ENCODE measurements around the gene MKX.

MKX gene

GRCh38 chr10:27745732-27746396 is at the start of gene MKX:
Gene MKX (minus strand): TSS chr10:27745819. CDS start chr10:27743415, 2,404 bp downstream.
- no peak for DNase-seq (ENCODE audit: low read depth in 2 of 2)

GRCh38 chr10:27794157-27794556 is 48.5 kb upstream of the MKX start:
- no peak for DNase-seq (ENCODE audit: low read depth in 2 of 2)

GRCh38 chr10:27792216-27792615 is 46.6 kb upstream of the MKX start:
- no peak for DNase-seq (ENCODE audit: low read depth in 2 of 2)

GRCh38 chr10:27784272-27784671 is 38.7 kb upstream of the MKX start:
- no peak for DNase-seq (ENCODE audit: low read depth in 2 of 2)

- peak; percentile 11 for DNase-seq (ENCODE audit: low read depth in 2 of 2)
These were observed 38.0 kb upstream of the MKX start for GRCh38 chr10:27783660-27784059.

GRCh38 chr10:27779462-27780015 is 33.9 kb upstream of the MKX start:
- DNase-seq (ENCODE audit: low read depth in 2 of 2), result no peak

- no peak for DNase-seq (ENCODE audit: low read depth in 2 of 2)
These were observed 29.2 kb upstream of the MKX start for GRCh38 chr10:27774831-27775230.

GRCh38 chr10:27771231-27771630 is 25.6 kb upstream of the MKX start:
- DNase-seq (ENCODE audit: low read depth in 2 of 2), result no peak

- DNase-seq (ENCODE audit: low read depth in 2 of 2), result no peak
These were observed 24.6 kb upstream of the MKX start for GRCh38 chr10:27770181-27770580.

- DNase-seq (ENCODE audit: low read depth in 2 of 2), result no peak
These were observed 15.2 kb upstream of the MKX start for GRCh38 chr10:27760867-27761266.

- DNase-seq (ENCODE audit: low read depth in 2 of 2), result no peak
These were observed 14.1 kb upstream of the MKX start for GRCh38 chr10:27759483-27760272.

GRCh38 chr10:27752673-27753237 is 7.1 kb upstream of the MKX start:
- no peak for DNase-seq (ENCODE audit: low read depth in 2 of 2)

GRCh38 chr10:27748601-27749000 is 3.0 kb upstream of the MKX start:
- DNase-seq (ENCODE audit: low read depth in 2 of 2), result no peak

GRCh38 chr10:27747096-27747451 is 1.5 kb upstream of the MKX start:
- no peak for DNase-seq (ENCODE audit: low read depth in 2 of 2)

- no peak for DNase-seq (ENCODE audit: low read depth in 2 of 2)
These were observed 927 bp upstream of the MKX start for GRCh38 chr10:27746397-27747095.

- DNase-seq (ENCODE audit: low read depth in 2 of 2), result no peak
These were observed 552 bp downstream of the MKX start for GRCh38 chr10:27744802-27745731.

GRCh38 chr10:27743877-27744801 is 1.5 kb downstream of the MKX start:
- DNase-seq (ENCODE audit: low read depth in 2 of 2), result no peak

GRCh38 chr10:27743012-27743876 is 2.4 kb downstream of the MKX start:
- no peak for DNase-seq (ENCODE audit: low read depth in 2 of 2)

Data from stimulated activated CD4-positive, alpha-beta T cell treated with anti-CD3 and anti-CD28 coated beads, Interleukin-15, amount 100 ng/mL, for 48 hours (primary cell).